Stimulated activated naive CD8-positive, alpha-beta T cell treated with anti-CD3 and anti-CD28 coated beads, Interleukin-15, amount 100 ng/mL, for 72 hours (primary cell): ENCODE measurements around the gene MIGA1.
A peak's percentile ranks its signal among the peaks of the same experiment; 100 is the strongest.
"Not testable (repeated sequence)": the region's sequence is repeated elsewhere in the genome, so short reads cannot be mapped to it uniquely, and the experiment has no call there.

ENCODE experiments used
- ATAC-seq: fragments of 150-1000 bp; cut with Tn5 transposase; 2 replicates; pipeline ENCODE4 v1.10.0; 2021; ENCODE audit warnings: mild to moderate bottlenecking, moderate library complexity
- DNase-seq, 2 donors: peaks; one replicate each; pipeline ENCODE4 v3.0.0; 2021 to 2022
- H3K27ac Mint-ChIP-seq, 2 donors: one replicate each; pipeline ENCODE4 v1.8.0; 2022; ENCODE audit warnings: mild to moderate bottlenecking in 2 of 2, mixed read lengths in 2 of 2, moderate library complexity in 2 of 2
- H3K27me3 Mint-ChIP-seq: one replicate; pipeline ENCODE4 v1.8.0; 2022; ENCODE audit warnings: mixed read lengths
- H3K4me1 Mint-ChIP-seq: one replicate; pipeline ENCODE4 v1.8.0; 2022; ENCODE audit warnings: mild to moderate bottlenecking, mixed read lengths
- H3K4me3 Mint-ChIP-seq, 2 donors: one replicate each; pipeline ENCODE4 v1.8.0; 2022; ENCODE audit warnings: mild to moderate bottlenecking in 2 of 2, mixed read lengths in 2 of 2, moderate library complexity in 1 of 2
- H3K9me3 Mint-ChIP-seq, 2 donors: one replicate each; pipeline ENCODE4 v1.8.0; 2022; ENCODE audit warnings: mixed read lengths in 2 of 2

Gene MIGA1

GRCh38 chr1:77779529-77780281 is at the start of gene MIGA1:
Gene MIGA1 (plus strand): TSS chr1:77779649. CDS start chr1:77783253, 3,604 bp downstream.
- Mint-ChIP-seq H3K4me3 (peak within 1 kb of the TSS; percentile 96 to 98), H3K4me1 (peaks cover 37% of the 10 kb centered on the region), H3K27me3 (no peaks in the 10 kb centered on the region), H3K9me3 (peaks cover 3 to 4% of the 10 kb centered on the region in 2 donors), H3K27ac (peak within 1 kb of the TSS; percentile 95 to 97)
- peak; percentile 97 for ATAC-seq
- DNase-seq, result peak; percentile 77 to 86

GRCh38 chr1:77732090-77732489 is 47.4 kb upstream of the MIGA1 start:
- DNase-seq (no peak), ATAC-seq (no peak)
- H3K4me3 Mint-ChIP-seq, result no peak overlapping the region
- no peaks in the 10 kb centered on the region for H3K9me3 Mint-ChIP-seq
- no peaks in the 10 kb centered on the region for H3K4me1 Mint-ChIP-seq
- H3K27ac Mint-ChIP-seq, result no peak overlapping the region
- no peaks in the 10 kb centered on the region for H3K27me3 Mint-ChIP-seq

GRCh38 chr1:77739235-77739634 is 40.2 kb upstream of the MIGA1 start:
- H3K4me1 Mint-ChIP-seq, result peaks cover 11% of the 10 kb centered on the region
- ATAC-seq, result no peak
- no peak for DNase-seq
- no peaks in the 10 kb centered on the region for H3K9me3 Mint-ChIP-seq
- no peaks in the 10 kb centered on the region for H3K27me3 Mint-ChIP-seq
- H3K4me3 Mint-ChIP-seq, result no peak overlapping the region
- H3K27ac Mint-ChIP-seq, result no peak overlapping the region

- H3K4me3 Mint-ChIP-seq, result no peak overlapping the region
- no peaks in the 10 kb centered on the region for H3K27me3 Mint-ChIP-seq
- DNase-seq (no peak), ATAC-seq (no peak)
- peak overlapping the region in 1 of 2 donors; percentile 48 for H3K27ac Mint-ChIP-seq
- H3K9me3 Mint-ChIP-seq, result no peaks in the 10 kb centered on the region
- peaks cover 31% of the 10 kb centered on the region for H3K4me1 Mint-ChIP-seq
These were observed 38.1 kb upstream of the MIGA1 start for GRCh38 chr1:77741316-77741715.

- no peaks in the 10 kb centered on the region for H3K27me3 Mint-ChIP-seq
- no peak for ATAC-seq
- no peak overlapping the region for H3K27ac Mint-ChIP-seq
These were observed 37.4 kb upstream of the MIGA1 start for GRCh38 chr1:77742011-77742555.

GRCh38 chr1:77744576-77744975 is 34.9 kb upstream of the MIGA1 start:
- H3K9me3 Mint-ChIP-seq, result no peaks in the 10 kb centered on the region
- no peak overlapping the region for H3K4me3 Mint-ChIP-seq
- DNase-seq, result no peak
- peaks cover 58% of the 10 kb centered on the region for H3K4me1 Mint-ChIP-seq
- no peak for ATAC-seq
- no peaks in the 10 kb centered on the region for H3K27me3 Mint-ChIP-seq
- no peak overlapping the region for H3K27ac Mint-ChIP-seq

More at GRCh38 chr1:77742011-77742555, 37.4 kb upstream of the MIGA1 start:
- no peaks in the 10 kb centered on the region for H3K9me3 Mint-ChIP-seq
- H3K4me3 Mint-ChIP-seq, result no peak overlapping the region
- peaks cover 39% of the 10 kb centered on the region for H3K4me1 Mint-ChIP-seq
- no peak for DNase-seq

- not testable (repeated sequence) for ATAC-seq, H3K27me3 Mint-ChIP-seq, DNase-seq, H3K9me3 Mint-ChIP-seq, H3K4me3 Mint-ChIP-seq, H3K27ac Mint-ChIP-seq
- H3K4me1 Mint-ChIP-seq, result peaks cover 52% of the 10 kb centered on the region
These were observed 30.0 kb upstream of the MIGA1 start for GRCh38 chr1:77749489-77749888.

- no peaks in the 10 kb centered on the region for H3K9me3 Mint-ChIP-seq
- H3K27ac Mint-ChIP-seq, result peak overlapping the region; percentile 4 to 20
- H3K4me3 Mint-ChIP-seq, result peak overlapping the region; percentile 11 to 52
These were observed 23.2 kb upstream of the MIGA1 start for GRCh38 chr1:77756052-77756754.

GRCh38 chr1:77757066-77757584 is 22.3 kb upstream of the MIGA1 start:
- no peaks in the 10 kb centered on the region for H3K9me3 Mint-ChIP-seq
- H3K27ac Mint-ChIP-seq, result peak overlapping the region in 1 of 2 donors; percentile 13
- ATAC-seq (no peak), DNase-seq (no peak)
- peak overlapping the region; percentile 44 to 52 for H3K4me3 Mint-ChIP-seq
- no peaks in the 10 kb centered on the region for H3K27me3 Mint-ChIP-seq
- H3K4me1 Mint-ChIP-seq, result peaks cover 37% of the 10 kb centered on the region

More at GRCh38 chr1:77756052-77756754, 23.2 kb upstream of the MIGA1 start:
- no peak for DNase-seq
- H3K27me3 Mint-ChIP-seq, result no peaks in the 10 kb centered on the region
- no peak for ATAC-seq
- H3K4me1 Mint-ChIP-seq, result peaks cover 37% of the 10 kb centered on the region

GRCh38 chr1:77757603-77758002 is 21.8 kb upstream of the MIGA1 start:
- no peaks in the 10 kb centered on the region for H3K9me3 Mint-ChIP-seq

GRCh38 chr1:77759071-77760028 is 20.1 kb upstream of the MIGA1 start, which contains the start of gene USP33:
Gene USP33 (minus strand): TSS chr1:77759852. CDS start chr1:77741697, 18,155 bp downstream.
- Mint-ChIP-seq H3K4me3 (peak within 1 kb of the TSS; percentile 96 to 98), H3K9me3 (no peaks in the 10 kb centered on the region), H3K27ac (peak within 1 kb of the TSS; percentile 98 to 99), H3K27me3 (no peaks in the 10 kb centered on the region), H3K4me1 (peaks cover 31% of the 10 kb centered on the region)
- peak; percentile 96 for ATAC-seq
- peak; percentile 89 to 90 for DNase-seq

More at GRCh38 chr1:77757603-77758002, 21.8 kb upstream of the MIGA1 start:
- DNase-seq (no peak), ATAC-seq (no peak)
- Mint-ChIP-seq H3K27ac (no peak overlapping the region), H3K4me3 (peak overlapping the region; percentile 44 to 52), H3K4me1 (peaks cover 37% of the 10 kb centered on the region), H3K27me3 (no peaks in the 10 kb centered on the region)

- Mint-ChIP-seq H3K27me3 (no peaks in the 10 kb centered on the region), H3K4me3 (no peak overlapping the region), H3K9me3 (no peaks in the 10 kb centered on the region), H3K4me1 (peaks cover 8% of the 10 kb centered on the region), H3K27ac (no peak overlapping the region)
- ATAC-seq (no peak), DNase-seq (no peak)
These were observed 17.4 kb upstream of the MIGA1 start for GRCh38 chr1:77762072-77762476.

GRCh38 chr1:77768006-77768405 is 11.4 kb upstream of the MIGA1 start:
- Mint-ChIP-seq H3K4me3 (no peak overlapping the region), H3K27ac (no peak overlapping the region), H3K9me3 (no peaks in the 10 kb centered on the region), H3K27me3 (no peaks in the 10 kb centered on the region), H3K4me1 (no peaks in the 10 kb centered on the region)
- DNase-seq (no peak), ATAC-seq (peak; percentile 33)

GRCh38 chr1:77776007-77776700 is 3.3 kb upstream of the MIGA1 start:
- H3K9me3 Mint-ChIP-seq, result no peaks in the 10 kb centered on the region
- H3K4me3 Mint-ChIP-seq, result no peak overlapping the region
- no peak overlapping the region for H3K27ac Mint-ChIP-seq
- H3K27me3 Mint-ChIP-seq, result no peaks in the 10 kb centered on the region
- no peak for ATAC-seq
- peaks cover 23% of the 10 kb centered on the region for H3K4me1 Mint-ChIP-seq
- DNase-seq, result no peak
